ENCODE measurements around the gene MLC1. TPM values are rescaled to one million over a fixed set of nuclear protein-coding genes. Genes with fewer than 3 reads are reported as not detected.

MLC1 gene
- total RNA-seq, 1 donor from 2014 or later = not detected

GRCh38 chr22:50015451-50016307, 69.5 kb downstream of the MLC1 start:
- no peak for DNase-seq (ENCODE audit: low read depth)
- peaks cover 69% of the 10 kb centered on the region for H3K27me3 ChIP-seq (ENCODE audit: control insufficient read depth, insufficient read depth, low read length)
- H3K36me3 ChIP-seq (ENCODE audit: control insufficient read depth, insufficient read depth, low read length) = no peaks in the 10 kb centered on the region
- H3K4me3 ChIP-seq (ENCODE audit: low read depth, low read length) = no peak overlapping the region
- TF ChIP-seq, protein P1, sequence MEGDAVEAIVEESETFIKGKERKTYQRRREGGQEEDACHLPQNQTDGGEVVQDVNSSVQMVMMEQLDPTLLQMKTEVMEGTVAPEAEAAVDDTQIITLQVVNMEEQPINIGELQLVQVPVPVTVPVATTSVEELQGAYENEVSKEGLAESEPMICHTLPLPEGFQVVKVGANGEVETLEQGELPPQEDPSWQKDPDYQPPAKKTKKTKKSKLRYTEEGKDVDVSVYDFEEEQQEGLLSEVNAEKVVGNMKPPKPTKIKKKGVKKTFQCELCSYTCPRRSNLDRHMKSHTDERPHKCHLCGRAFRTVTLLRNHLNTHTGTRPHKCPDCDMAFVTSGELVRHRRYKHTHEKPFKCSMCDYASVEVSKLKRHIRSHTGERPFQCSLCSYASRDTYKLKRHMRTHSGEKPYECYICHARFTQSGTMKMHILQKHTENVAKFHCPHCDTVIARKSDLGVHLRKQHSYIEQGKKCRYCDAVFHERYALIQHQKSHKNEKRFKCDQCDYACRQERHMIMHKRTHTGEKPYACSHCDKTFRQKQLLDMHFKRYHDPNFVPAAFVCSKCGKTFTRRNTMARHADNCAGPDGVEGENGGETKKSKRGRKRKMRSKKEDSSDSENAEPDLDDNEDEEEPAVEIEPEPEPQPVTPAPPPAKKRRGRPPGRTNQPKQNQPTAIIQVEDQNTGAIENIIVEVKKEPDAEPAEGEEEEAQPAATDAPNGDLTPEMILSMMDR (IDR thresholded peaks at IDR 0.05; ENCODE audit: insufficient read depth, low read length, poor library complexity, severe bottlenecking) = no peak

GRCh38 chr22:50014655-50015401, 70.4 kb downstream of the MLC1 start:
- Histone ChIP-seq H3K4me3 (ENCODE audit: low read depth, low read length) (no peak overlapping the region), H3K36me3 (ENCODE audit: control insufficient read depth, insufficient read depth, low read length) (no peaks in the 10 kb centered on the region), H3K27me3 (ENCODE audit: control insufficient read depth, insufficient read depth, low read length) (peaks cover 76% of the 10 kb centered on the region)
- TF ChIP-seq, protein P1 (IDR thresholded peaks at IDR 0.05; ENCODE audit: insufficient read depth, low read length, poor library complexity, severe bottlenecking) = no peak
- no peak for DNase-seq (ENCODE audit: low read depth)

GRCh38 chr22:50014053-50014501, 71.1 kb downstream of the MLC1 start:
- Histone ChIP-seq H3K36me3 (ENCODE audit: control insufficient read depth, insufficient read depth, low read length) (no peaks in the 10 kb centered on the region), H3K27me3 (ENCODE audit: control insufficient read depth, insufficient read depth, low read length) (peaks cover 79% of the 10 kb centered on the region), H3K4me3 (ENCODE audit: low read depth, low read length) (no peak overlapping the region)
- TF ChIP-seq, protein P1 (IDR thresholded peaks at IDR 0.05; ENCODE audit: insufficient read depth, low read length, poor library complexity, severe bottlenecking) = no peak
- DNase-seq (ENCODE audit: low read depth) = no peak

DNA sequence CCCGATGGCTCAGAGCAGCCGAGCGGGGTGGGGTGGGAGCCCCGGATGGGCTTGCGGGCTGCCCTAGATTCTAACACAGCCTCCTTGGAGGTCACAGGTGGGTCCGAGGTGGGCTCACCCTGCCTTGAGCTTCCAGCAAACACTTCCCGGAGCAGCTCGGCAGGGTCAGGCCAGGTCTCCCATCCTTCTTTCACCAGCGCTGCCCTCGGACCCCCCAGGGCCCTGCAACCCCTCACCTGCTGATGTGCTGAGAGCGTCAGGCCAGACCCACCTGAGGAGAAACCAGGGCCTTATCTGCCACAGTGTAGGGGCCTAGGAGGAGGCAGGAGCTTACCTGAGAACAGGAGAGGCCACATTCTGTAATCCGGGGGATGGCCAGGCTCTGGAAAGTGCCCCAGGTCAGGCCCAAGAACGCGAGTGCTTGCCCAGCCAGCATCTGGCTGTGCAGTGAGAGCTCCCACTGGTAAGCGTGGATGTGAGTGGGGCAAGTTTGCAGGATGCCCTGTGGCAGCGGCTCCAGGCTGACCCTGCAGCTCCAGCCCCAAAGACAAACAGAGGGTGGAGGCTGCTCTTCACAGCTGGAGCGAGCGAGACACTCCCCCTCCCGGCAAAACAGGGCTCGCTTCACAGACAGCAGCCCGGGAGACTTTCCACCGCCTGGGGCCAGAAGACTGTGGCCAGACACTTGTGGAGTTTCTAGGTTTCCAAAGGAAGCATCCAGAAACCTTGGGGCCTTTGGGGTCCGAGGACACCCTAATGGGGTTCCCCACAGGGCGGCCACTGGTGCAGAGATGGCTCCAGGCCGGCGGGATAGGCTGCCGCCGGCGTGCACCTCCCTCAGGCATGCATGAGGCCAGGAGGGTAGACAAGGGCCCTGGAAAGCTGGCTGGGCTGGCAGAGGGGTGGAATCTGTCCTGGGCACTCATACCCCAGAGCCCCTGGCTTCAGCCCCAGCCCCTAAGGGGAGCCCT, 72.7 kb downstream of the MLC1 start, which contains the start of gene IL17REL:
IL17REL (minus strand) TSS at position 555 of the 971 bp plus-strand sequence; CDS start at position 436, 119 bp downstream.
- Histone ChIP-seq H3K27me3 (ENCODE audit: control insufficient read depth, insufficient read depth, low read length) (peaks cover 78% of the 10 kb centered on the region), H3K4me3 (ENCODE audit: low read depth, low read length) (no peak within 1 kb of the TSS), H3K36me3 (ENCODE audit: control insufficient read depth, insufficient read depth, low read length) (no peaks in the 10 kb centered on the region)
- DNase-seq (ENCODE audit: low read depth) = no peak
- TF ChIP-seq, protein P1 (IDR thresholded peaks at IDR 0.05; ENCODE audit: insufficient read depth, low read length, poor library complexity, severe bottlenecking) = peak; percentile 10

DNA sequence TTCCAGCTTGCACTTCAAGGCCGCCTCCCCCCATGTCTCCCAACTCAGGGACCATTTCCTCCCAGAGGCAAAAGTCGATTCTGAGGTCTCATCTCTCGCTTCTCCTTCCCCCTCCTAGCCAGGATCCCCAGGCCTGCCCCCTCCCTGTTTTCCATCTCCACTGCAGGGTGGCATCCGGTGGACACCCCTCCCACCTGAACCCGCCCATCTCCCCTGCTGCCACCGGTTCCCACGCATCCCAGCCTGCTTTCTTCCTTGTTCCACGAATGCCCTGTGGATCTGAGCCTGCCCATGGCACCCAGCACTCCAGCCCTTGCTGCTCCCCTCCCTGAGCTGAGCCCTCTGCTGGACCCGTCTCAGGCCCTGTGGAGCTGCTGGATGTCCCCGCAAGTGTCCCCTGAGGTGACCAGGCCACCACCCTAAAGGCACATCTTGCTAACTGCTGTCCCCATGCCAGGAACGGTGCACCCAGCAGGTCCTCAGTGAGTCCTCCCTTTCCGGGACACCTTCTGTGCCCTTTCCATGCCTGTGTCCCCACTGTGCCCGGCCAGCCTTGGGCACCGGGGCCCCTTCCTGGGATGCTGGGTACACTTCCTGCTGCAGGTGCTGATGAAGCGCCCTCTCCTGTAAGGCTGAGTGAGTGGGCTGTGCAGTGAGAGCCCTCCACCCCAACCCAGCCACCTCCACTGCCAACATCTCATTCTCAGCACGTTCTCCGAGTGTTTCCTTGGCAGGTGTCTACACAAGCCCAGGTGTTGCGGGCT, 73.6 kb downstream of the MLC1 start:
- no peaks in the 10 kb centered on the region for H3K36me3 ChIP-seq (ENCODE audit: control insufficient read depth, insufficient read depth, low read length)
- no peak for DNase-seq (ENCODE audit: low read depth)
- H3K4me3 ChIP-seq (ENCODE audit: low read depth, low read length) = no peak overlapping the region
- peaks cover 71% of the 10 kb centered on the region for H3K27me3 ChIP-seq (ENCODE audit: control insufficient read depth, insufficient read depth, low read length)
- TF ChIP-seq, protein P1 (IDR thresholded peaks at IDR 0.05; ENCODE audit: insufficient read depth, low read length, poor library complexity, severe bottlenecking) = no peak

Measured in kidney epithelial cell (primary cell).